Activated CD4-positive, alpha-beta memory T cell treated with anti-CD3 and anti-CD28 coated beads for 36 hours (primary cell): ENCODE data around the gene SPPL3. TPM values are rescaled to one million over a fixed set of nuclear protein-coding genes. Genes with fewer than 3 reads are reported as not detected.

ENCODE experiments used
- CTCF ChIA-PET: fragments of 350-600 bp; sonication (Branson Sonifier 250); formaldehyde crosslinking; loops from one replicate; lab custom pipeline; 2021; ENCODE audit warnings: antibody characterized with exemption, inconsistent platforms; lab: Charles Lee
- POLR2A ChIA-PET: fragments of 350-600 bp; sonication (Branson Sonifier 250); formaldehyde crosslinking; loops from one replicate; lab custom pipeline; 2021; ENCODE audit warnings: antibody characterized with exemption; lab: Charles Lee
- DNase-seq: peaks from one replicate; pipeline ENCODE4 v3.0.0-alpha.2; 2020
- H3K27ac Mint-ChIP-seq: one replicate; pipeline ENCODE4 v1.8.0; 2021; ENCODE audit warnings: mixed read lengths
- H3K27me3 Mint-ChIP-seq: one replicate; pipeline ENCODE4 v1.8.0; 2021; ENCODE audit warnings: mixed read lengths
- H3K36me3 Mint-ChIP-seq: one replicate; pipeline ENCODE4 v1.8.0; 2021; ENCODE audit warnings: mixed read lengths
- H3K4me1 Mint-ChIP-seq: one replicate; pipeline ENCODE4 v1.8.0; 2021; ENCODE audit warnings: low read depth, mixed read lengths
- H3K4me3 Mint-ChIP-seq: one replicate; pipeline ENCODE4 v1.8.0; 2021; ENCODE audit warnings: mild to moderate bottlenecking, mixed read lengths
- H3K9me3 Mint-ChIP-seq: one replicate; pipeline ENCODE4 v1.8.0; 2021; ENCODE audit warnings: mixed read lengths
- intact Hi-C: fragments of 100-400 bp; cut with micrococcal nuclease; formaldehyde crosslinking; loops from one replicate; pipeline ENCODE4 v1.15.1; 2023
- total RNA-seq, 2 experiments: library from RNA; stranded (reverse); gene quantifications; one replicate each; pipeline ENCODE4 v1.2.3, GENCODE V29; 2021

SPPL3 gene
- total RNA-seq, 2 experiments from 2014 or later = 24.3 to 26.7 TPM

GRCh38 chr12:120869376-120869775 is 34.8 kb downstream of the SPPL3 start:
- no peak overlapping the region for H3K27ac Mint-ChIP-seq
- POLR2A ChIA-PET = no interaction called here
- no peaks in the 10 kb centered on the region for H3K9me3 Mint-ChIP-seq
- no peak overlapping the region for H3K4me3 Mint-ChIP-seq
- peaks cover 2% of the 10 kb centered on the region for H3K36me3 Mint-ChIP-seq
- intact Hi-C loops = no loop called here
- no peak for DNase-seq
- H3K27me3 Mint-ChIP-seq = no peaks in the 10 kb centered on the region
- CTCF ChIA-PET = interaction anchor here (1.0 to 1.7 kb wide), 2 partner anchors 9 to 22 kb away, joined by 3 to 4 read pairs; no protein-coding TSS in a partner anchor
- peaks cover 46% of the 10 kb centered on the region for H3K4me1 Mint-ChIP-seq

GRCh38 chr12:120866108-120866507 is 38.0 kb downstream of the SPPL3 start:
- H3K9me3 Mint-ChIP-seq = no peaks in the 10 kb centered on the region

DNA sequence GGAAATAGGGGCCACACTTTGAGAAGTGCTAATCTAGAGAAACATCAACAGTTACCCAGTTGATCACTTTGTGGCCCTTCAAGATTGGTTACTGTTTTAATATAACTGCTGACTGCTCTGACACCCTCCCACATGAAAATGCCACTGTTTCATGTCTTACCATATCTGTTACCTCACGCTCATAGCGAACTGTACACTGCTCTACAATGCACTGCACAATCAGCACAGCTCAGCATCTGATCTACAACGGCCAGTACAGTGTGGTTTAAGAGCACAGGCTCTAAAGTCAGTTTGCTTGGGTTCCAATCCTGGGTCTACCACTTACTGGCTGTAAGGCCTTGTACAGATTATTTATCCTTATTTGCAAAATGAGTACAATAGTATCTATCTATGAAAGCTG is 39.1 kb downstream of the SPPL3 start:
- intact Hi-C loops = no loop called here
- Mint-ChIP-seq H3K9me3 (no peaks in the 10 kb centered on the region), H3K27ac (no peak overlapping the region), H3K27me3 (no peaks in the 10 kb centered on the region), H3K4me3 (no peak overlapping the region), H3K4me1 (peaks cover 31% of the 10 kb centered on the region), H3K36me3 (peaks cover 4% of the 10 kb centered on the region)
- peak; percentile 29 for DNase-seq
- ChIA-PET CTCF (no interaction called here), POLR2A (no interaction called here)

More at GRCh38 chr12:120866108-120866507, 38.0 kb downstream of the SPPL3 start:
- CTCF ChIA-PET = no interaction called here
- H3K4me1 Mint-ChIP-seq = peaks cover 35% of the 10 kb centered on the region
- intact Hi-C loops = no loop called here
- H3K27ac Mint-ChIP-seq = no peak overlapping the region
- DNase-seq = no peak
- H3K4me3 Mint-ChIP-seq = no peak overlapping the region
- POLR2A ChIA-PET = no interaction called here
- H3K27me3 Mint-ChIP-seq = no peaks in the 10 kb centered on the region
- peaks cover 2% of the 10 kb centered on the region for H3K36me3 Mint-ChIP-seq

- peaks cover 24% of the 10 kb centered on the region for H3K4me1 Mint-ChIP-seq
- no peak for DNase-seq
- ChIA-PET CTCF (no interaction called here), POLR2A (no interaction called here)
- H3K27me3 Mint-ChIP-seq = no peaks in the 10 kb centered on the region
- peaks cover 15% of the 10 kb centered on the region for H3K9me3 Mint-ChIP-seq
- peaks cover 13% of the 10 kb centered on the region for H3K36me3 Mint-ChIP-seq
- H3K27ac Mint-ChIP-seq = no peak overlapping the region
- H3K4me3 Mint-ChIP-seq = no peak overlapping the region
- intact Hi-C loops = no loop called here
Observed at GRCh38 chr12:120862664-120863063, 41.5 kb downstream of the SPPL3 start.

GRCh38 chr12:120861074-120861795 is 42.9 kb downstream of the SPPL3 start:
- Mint-ChIP-seq H3K4me1 (peaks cover 33% of the 10 kb centered on the region), H3K36me3 (peaks cover 13% of the 10 kb centered on the region), H3K27ac (no peak overlapping the region), H3K9me3 (peaks cover 15% of the 10 kb centered on the region), H3K27me3 (no peaks in the 10 kb centered on the region), H3K4me3 (no peak overlapping the region)
- intact Hi-C loops = no loop called here
- no peak for DNase-seq
- ChIA-PET POLR2A (no interaction called here), CTCF (no interaction called here)

- Mint-ChIP-seq H3K4me1 (peaks cover 35% of the 10 kb centered on the region), H3K27ac (no peak overlapping the region), H3K4me3 (no peak overlapping the region), H3K9me3 (peaks cover 15% of the 10 kb centered on the region), H3K36me3 (peaks cover 13% of the 10 kb centered on the region), H3K27me3 (no peaks in the 10 kb centered on the region)
- ChIA-PET POLR2A (no interaction called here), CTCF (interaction anchor here (0.7 kb wide), 1 partner anchor 44 kb away, joined by 4 read pairs; no protein-coding TSS in a partner anchor)
- intact Hi-C loops = loop anchor here (5.0 kb wide), 1 partner anchor 104 kb away; no protein-coding TSS in a partner anchor
- DNase-seq = no peak
Observed at GRCh38 chr12:120858306-120859088, 45.7 kb downstream of the SPPL3 start.

DNA sequence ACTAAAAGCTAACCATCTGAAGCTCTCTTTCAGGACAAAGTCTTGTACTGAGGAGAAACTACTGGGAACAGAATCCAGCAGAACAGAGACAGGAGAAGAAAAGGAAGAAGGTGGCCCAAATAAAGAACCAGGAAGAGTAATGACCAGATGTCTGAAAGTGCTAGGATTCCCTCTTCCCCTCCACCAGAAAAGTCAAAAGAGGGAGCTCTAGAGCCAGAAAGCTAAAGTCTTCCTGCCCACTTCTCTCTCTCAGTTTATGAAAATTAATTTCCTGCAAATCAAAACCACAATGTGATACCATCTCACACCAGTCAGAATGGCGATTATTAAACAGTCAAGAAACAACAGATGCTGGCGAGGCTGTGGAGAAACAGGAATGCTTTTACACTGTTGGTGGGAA is 47.2 kb downstream of the SPPL3 start:
- intact Hi-C loops = loop anchor here (5.0 kb wide), 1 partner anchor 105 kb away; no protein-coding TSS in a partner anchor
- ChIA-PET CTCF (interaction anchor here (0.7 to 1.3 kb wide), 7 partner anchors 16 to 209 kb away, joined by 3 to 11 read pairs (median 4); no protein-coding TSS in a partner anchor), POLR2A (interaction anchor here (0.7 kb wide), 1 partner anchor 132 kb away, joined by 3 read pairs; the partner anchor contains the start of gene ACADS)
- Mint-ChIP-seq H3K4me1 (peaks cover 34% of the 10 kb centered on the region), H3K27ac (no peak overlapping the region), H3K27me3 (no peaks in the 10 kb centered on the region), H3K9me3 (peaks cover 15% of the 10 kb centered on the region), H3K36me3 (peaks cover 13% of the 10 kb centered on the region), H3K4me3 (no peak overlapping the region)
- DNase-seq = no peak

- DNase-seq = no peak
- Mint-ChIP-seq H3K36me3 (peaks cover 13% of the 10 kb centered on the region), H3K9me3 (peaks cover 15% of the 10 kb centered on the region), H3K4me1 (peaks cover 42% of the 10 kb centered on the region), H3K4me3 (no peak overlapping the region), H3K27ac (no peak overlapping the region), H3K27me3 (no peaks in the 10 kb centered on the region)
- POLR2A ChIA-PET = no interaction called here
- intact Hi-C loops = loop anchor here (5.0 kb wide), 1 partner anchor 106 kb away; no protein-coding TSS in a partner anchor
- CTCF ChIA-PET = interaction anchor here (1.0 to 1.3 kb wide), 6 partner anchors 16 to 116 kb away, joined by 3 to 11 read pairs (median 4); no protein-coding TSS in a partner anchor
Observed at GRCh38 chr12:120855823-120856588, 48.2 kb downstream of the SPPL3 start.

GRCh38 chr12:120854804-120855203 is 49.4 kb downstream of the SPPL3 start:
- peaks cover 11% of the 10 kb centered on the region for H3K36me3 Mint-ChIP-seq
- CTCF ChIA-PET = interaction anchor here (0.6 to 1.1 kb wide), 2 partner anchors 150 to 241 kb away, joined by 3 to 4 read pairs; no protein-coding TSS in a partner anchor
- H3K4me1 Mint-ChIP-seq = peaks cover 53% of the 10 kb centered on the region
- DNase-seq = no peak
- no peaks in the 10 kb centered on the region for H3K27me3 Mint-ChIP-seq
- H3K27ac Mint-ChIP-seq = no peak overlapping the region
- POLR2A ChIA-PET = no interaction called here
- no peak overlapping the region for H3K4me3 Mint-ChIP-seq
- intact Hi-C loops = loop anchor here (5.0 kb wide), 2 partner anchors 73 to 107 kb away; no protein-coding TSS in a partner anchor
- H3K9me3 Mint-ChIP-seq = peaks cover 15% of the 10 kb centered on the region

DNA sequence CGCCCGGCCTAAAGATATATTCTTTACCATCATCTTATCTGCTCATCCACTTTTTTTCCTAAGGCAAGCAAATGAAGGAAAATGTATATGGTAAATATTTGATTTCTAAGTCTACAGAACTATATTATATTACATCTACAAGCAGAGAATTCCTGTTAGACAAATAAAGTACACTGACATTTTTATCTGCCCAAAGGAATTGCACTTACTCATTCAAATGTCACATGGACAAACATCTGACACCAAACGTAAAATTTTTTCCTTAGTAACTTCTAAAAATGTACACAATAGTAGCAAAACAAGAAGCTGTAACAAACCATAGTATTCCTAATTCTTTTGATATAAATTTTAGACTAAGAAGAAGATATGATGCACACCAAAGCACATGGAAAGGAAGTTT is 51.0 kb downstream of the SPPL3 start:
- H3K9me3 Mint-ChIP-seq = peaks cover under 1% of the 10 kb centered on the region
- ChIA-PET CTCF (interaction anchor here (1.1 to 1.6 kb wide), 2 partner anchors 33 to 119 kb away, joined by 3 to 5 read pairs; no protein-coding TSS in a partner anchor), POLR2A (no interaction called here)
- H3K4me1 Mint-ChIP-seq = peaks cover 62% of the 10 kb centered on the region
- no peak for DNase-seq
- H3K4me3 Mint-ChIP-seq = no peak overlapping the region
- no peaks in the 10 kb centered on the region for H3K27me3 Mint-ChIP-seq
- H3K27ac Mint-ChIP-seq = no peak overlapping the region
- intact Hi-C loops = loop anchor here (5.0 kb wide), 1 partner anchor 71 kb away; no protein-coding TSS in a partner anchor
- no peaks in the 10 kb centered on the region for H3K36me3 Mint-ChIP-seq

GRCh38 chr12:120851944-120852343 is 52.2 kb downstream of the SPPL3 start:
- H3K27me3 Mint-ChIP-seq = no peaks in the 10 kb centered on the region
- no peak overlapping the region for H3K4me3 Mint-ChIP-seq
- no peaks in the 10 kb centered on the region for H3K36me3 Mint-ChIP-seq
- DNase-seq = no peak
- ChIA-PET POLR2A (no interaction called here), CTCF (interaction anchor here (0.8 to 0.9 kb wide), 2 partner anchors 51 to 208 kb away, joined by 3 to 4 read pairs; no protein-coding TSS in a partner anchor)
- H3K9me3 Mint-ChIP-seq = no peaks in the 10 kb centered on the region
- intact Hi-C loops = loop anchor here (5.0 kb wide), 1 partner anchor 70 kb away; no protein-coding TSS in a partner anchor
- peaks cover 61% of the 10 kb centered on the region for H3K4me1 Mint-ChIP-seq
- no peak overlapping the region for H3K27ac Mint-ChIP-seq
